Endothelial cell of umbilical vein (primary cell): ENCODE measurements around the gene APOBEC3G. TPM values are rescaled to one million over a fixed set of nuclear protein-coding genes. Genes with fewer than 3 reads are reported as not detected.

Source experiments
- polyA plus RNA-seq, 4 experiments: library from polyadenylated mRNA; depleted of rRNA in 3 of 4; stranded (reverse) in 3 of 4; unstranded in 1 of 4; fragments of >200 nt; gene quantifications; 2 replicates each; pipeline versions ENCODE4 v1.2.1 to v1.2.3, GENCODE V29; 2011 to 2012; ENCODE audit warnings: missing spikeins in 1 of 4
- small RNA-seq: library from RNA; depleted of rRNA; stranded (forward); fragments of <200 nt; gene quantifications from one replicate; pipeline ENCODE3, GENCODE V24; 2012; ENCODE audit warnings: low replicate concordance, low read depth; ENCODE audit not compliant: insufficient read depth, insufficient read length
- total RNA-seq: library from RNA; stranded (reverse); gene quantifications from 2 replicates; pipeline ENCODE4 v1.2.3, GENCODE V29; 2021

Gene APOBEC3G
- total and polyA plus RNA-seq, 2 donors (not counting 3 experiments of a cell fraction or from before 2014, with no cell fraction given): 3.6 to 5.1 TPM

Small RNA genes within 50 kb of the gene (small RNA-seq; reads per million reads assigned to genes)
- gene AL022318.2: not detected
- not detected for gene COX5BP7

Other genes starting within 250 kb of the APOBEC3G start
- gene NPTXR, start 233.2 kb upstream of the APOBEC3G start, total RNA-seq: 0.73 and 0.95 TPM in 2 replicates
- 0.37 and 0.43 TPM in 2 replicates for gene NPTXR, start 233.2 kb upstream of the APOBEC3G start, polyA plus RNA-seq
- 60.9 and 62.6 TPM in 2 replicates for gene CBX6, start 205.1 kb upstream of the APOBEC3G start, total RNA-seq
- 14.9 and 18.2 TPM in 2 replicates for gene CBX6, start 205.1 kb upstream of the APOBEC3G start, polyA plus RNA-seq
- gene APOBEC3A, start 119.7 kb upstream of the APOBEC3G start, total RNA-seq: not detected in 2 replicates
- not detected in 2 replicates for gene APOBEC3A, start 119.7 kb upstream of the APOBEC3G start, polyA plus RNA-seq
- gene APOBEC3B, start 94.9 kb upstream of the APOBEC3G start, total RNA-seq: 10.3 and 13.6 TPM in 2 replicates
- gene APOBEC3B, start 94.9 kb upstream of the APOBEC3G start, polyA plus RNA-seq: 16.5 and 19.9 TPM in 2 replicates
- 10.6 and 11.2 TPM in 2 replicates for gene APOBEC3C, start 63.0 kb upstream of the APOBEC3G start, total RNA-seq
- gene APOBEC3C, start 63.0 kb upstream of the APOBEC3G start, polyA plus RNA-seq: 6.9 and 7.6 TPM in 2 replicates
- 2.5 and 3.8 TPM in 2 replicates for gene APOBEC3D, start 56.1 kb upstream of the APOBEC3G start, total RNA-seq
- gene APOBEC3D, start 56.1 kb upstream of the APOBEC3G start, polyA plus RNA-seq: 2.0 and 2.3 TPM in 2 replicates
- gene APOBEC3F, start 36.4 kb upstream of the APOBEC3G start, total RNA-seq: 7.2 and 10.2 TPM in 2 replicates
- 10.6 and 11.0 TPM in 2 replicates for gene APOBEC3F, start 36.4 kb upstream of the APOBEC3G start, polyA plus RNA-seq
- gene APOBEC3H, start 20.0 kb downstream of the APOBEC3G start, total RNA-seq: not detected in 2 replicates
- not detected in 2 replicates for gene APOBEC3H, start 20.0 kb downstream of the APOBEC3G start, polyA plus RNA-seq
- 5.1 and 7.1 TPM in 2 replicates for gene CBX7, start 75.4 kb downstream of the APOBEC3G start, total RNA-seq
- gene CBX7, start 75.4 kb downstream of the APOBEC3G start, polyA plus RNA-seq: 3.4 and 4.0 TPM in 2 replicates
- 240 and 273 TPM in 2 replicates for gene PDGFB, start 167.7 kb downstream of the APOBEC3G start, total RNA-seq
- 135 and 179 TPM in 2 replicates for gene PDGFB, start 167.7 kb downstream of the APOBEC3G start, polyA plus RNA-seq
- gene RPL3, start 242.3 kb downstream of the APOBEC3G start, total RNA-seq: 1,954 and 2,068 TPM in 2 replicates
- gene RPL3, start 242.3 kb downstream of the APOBEC3G start, polyA plus RNA-seq: 3,568 and 4,065 TPM in 2 replicates